ENCODE results near the gene CLP1.

Gene CLP1

DNA sequence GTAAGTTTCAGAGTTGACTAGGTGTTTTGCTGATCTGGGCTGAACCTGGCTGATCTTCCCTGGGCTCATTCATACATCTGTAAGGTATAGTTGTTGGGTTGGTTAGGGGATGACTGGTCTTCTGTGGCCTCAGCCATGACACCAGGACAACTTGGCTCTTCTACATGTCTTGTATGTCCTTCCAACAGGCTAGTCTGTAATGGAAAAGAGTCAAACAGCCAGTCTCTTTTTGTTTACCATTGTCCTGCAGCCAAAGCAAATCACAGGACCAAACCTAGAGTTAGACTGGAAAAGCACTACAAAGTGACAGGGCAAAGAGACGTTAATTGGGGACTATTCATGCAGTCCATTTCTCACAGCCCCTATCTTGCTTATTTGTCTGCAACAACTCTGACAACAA is 42.3 kb upstream of the CLP1 start:
- H3K4me3 ChIP-seq (replicated peaks; ENCODE audit: insufficient read depth, low read length), result no peak overlapping the region

DNA sequence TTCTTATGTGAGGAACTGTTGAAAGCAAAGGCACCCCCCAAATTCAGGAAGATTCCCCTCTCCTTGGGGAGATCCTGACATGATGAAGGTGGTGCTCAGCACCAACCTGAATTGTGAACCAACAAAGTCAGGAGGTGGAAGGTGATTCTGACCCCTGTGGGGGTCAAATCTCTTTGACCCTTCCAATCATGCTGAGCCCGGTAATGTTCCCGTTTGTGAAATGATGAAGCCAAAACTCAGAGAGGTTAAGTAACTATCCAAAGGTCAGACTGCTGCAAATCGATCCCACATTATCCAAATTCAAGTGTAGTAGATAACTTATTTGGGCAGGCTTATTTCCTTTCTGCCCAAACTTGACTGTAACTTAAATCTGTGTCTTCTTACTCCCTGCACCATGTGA is 41.0 kb upstream of the CLP1 start:
- Histone ChIP-seq H3K27ac (replicated peaks) (no peak overlapping the region), H3K4me3 (replicated peaks; ENCODE audit: insufficient read depth, low read length) (no peak overlapping the region), H3K27me3 (ENCODE audit: insufficient read depth, poor library complexity, severe bottlenecking) (no peaks in the 10 kb centered on the region)
- no peak for DNase-seq (ENCODE audit: low read depth in 1 of 2, low spot score in 1 of 2)
- TF ChIP-seq, protein P1, sequence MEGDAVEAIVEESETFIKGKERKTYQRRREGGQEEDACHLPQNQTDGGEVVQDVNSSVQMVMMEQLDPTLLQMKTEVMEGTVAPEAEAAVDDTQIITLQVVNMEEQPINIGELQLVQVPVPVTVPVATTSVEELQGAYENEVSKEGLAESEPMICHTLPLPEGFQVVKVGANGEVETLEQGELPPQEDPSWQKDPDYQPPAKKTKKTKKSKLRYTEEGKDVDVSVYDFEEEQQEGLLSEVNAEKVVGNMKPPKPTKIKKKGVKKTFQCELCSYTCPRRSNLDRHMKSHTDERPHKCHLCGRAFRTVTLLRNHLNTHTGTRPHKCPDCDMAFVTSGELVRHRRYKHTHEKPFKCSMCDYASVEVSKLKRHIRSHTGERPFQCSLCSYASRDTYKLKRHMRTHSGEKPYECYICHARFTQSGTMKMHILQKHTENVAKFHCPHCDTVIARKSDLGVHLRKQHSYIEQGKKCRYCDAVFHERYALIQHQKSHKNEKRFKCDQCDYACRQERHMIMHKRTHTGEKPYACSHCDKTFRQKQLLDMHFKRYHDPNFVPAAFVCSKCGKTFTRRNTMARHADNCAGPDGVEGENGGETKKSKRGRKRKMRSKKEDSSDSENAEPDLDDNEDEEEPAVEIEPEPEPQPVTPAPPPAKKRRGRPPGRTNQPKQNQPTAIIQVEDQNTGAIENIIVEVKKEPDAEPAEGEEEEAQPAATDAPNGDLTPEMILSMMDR (IDR thresholded peaks at IDR 0.05; ENCODE audit: insufficient read depth, low read length), result no peak
- TF ChIP-seq SPI1 (IDR thresholded peaks at IDR 0.05; ENCODE audit: borderline replicate concordance, low read depth), result no peak
- no peak for TF ChIP-seq GABPA (IDR thresholded peaks at IDR 0.05; ENCODE audit: low read depth)
- no peak for TF ChIP-seq POLR2AphosphoS5 (IDR thresholded peaks at IDR 0.05; ENCODE audit: low read depth)
- TF ChIP-seq, protein P2, sequence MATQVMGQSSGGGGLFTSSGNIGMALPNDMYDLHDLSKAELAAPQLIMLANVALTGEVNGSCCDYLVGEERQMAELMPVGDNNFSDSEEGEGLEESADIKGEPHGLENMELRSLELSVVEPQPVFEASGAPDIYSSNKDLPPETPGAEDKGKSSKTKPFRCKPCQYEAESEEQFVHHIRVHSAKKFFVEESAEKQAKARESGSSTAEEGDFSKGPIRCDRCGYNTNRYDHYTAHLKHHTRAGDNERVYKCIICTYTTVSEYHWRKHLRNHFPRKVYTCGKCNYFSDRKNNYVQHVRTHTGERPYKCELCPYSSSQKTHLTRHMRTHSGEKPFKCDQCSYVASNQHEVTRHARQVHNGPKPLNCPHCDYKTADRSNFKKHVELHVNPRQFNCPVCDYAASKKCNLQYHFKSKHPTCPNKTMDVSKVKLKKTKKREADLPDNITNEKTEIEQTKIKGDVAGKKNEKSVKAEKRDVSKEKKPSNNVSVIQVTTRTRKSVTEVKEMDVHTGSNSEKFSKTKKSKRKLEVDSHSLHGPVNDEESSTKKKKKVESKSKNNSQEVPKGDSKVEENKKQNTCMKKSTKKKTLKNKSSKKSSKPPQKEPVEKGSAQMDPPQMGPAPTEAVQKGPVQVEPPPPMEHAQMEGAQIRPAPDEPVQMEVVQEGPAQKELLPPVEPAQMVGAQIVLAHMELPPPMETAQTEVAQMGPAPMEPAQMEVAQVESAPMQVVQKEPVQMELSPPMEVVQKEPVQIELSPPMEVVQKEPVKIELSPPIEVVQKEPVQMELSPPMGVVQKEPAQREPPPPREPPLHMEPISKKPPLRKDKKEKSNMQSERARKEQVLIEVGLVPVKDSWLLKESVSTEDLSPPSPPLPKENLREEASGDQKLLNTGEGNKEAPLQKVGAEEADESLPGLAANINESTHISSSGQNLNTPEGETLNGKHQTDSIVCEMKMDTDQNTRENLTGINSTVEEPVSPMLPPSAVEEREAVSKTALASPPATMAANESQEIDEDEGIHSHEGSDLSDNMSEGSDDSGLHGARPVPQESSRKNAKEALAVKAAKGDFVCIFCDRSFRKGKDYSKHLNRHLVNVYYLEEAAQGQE (IDR thresholded peaks at IDR 0.05; ENCODE audit: insufficient replicate concordance, low read depth), result no peak

More for the DNA sequence above, 42.3 kb upstream of the CLP1 start:
- no peak for DNase-seq (ENCODE audit: low read depth in 1 of 2, low spot score in 1 of 2)
- TF ChIP-seq SPI1 (IDR thresholded peaks at IDR 0.05; ENCODE audit: borderline replicate concordance, low read depth) (no peak), GABPA (IDR thresholded peaks at IDR 0.05; ENCODE audit: low read depth) (no peak), POLR2AphosphoS5 (IDR thresholded peaks at IDR 0.05; ENCODE audit: low read depth) (no peak)
- TF ChIP-seq, protein P1 (IDR thresholded peaks at IDR 0.05; ENCODE audit: insufficient read depth, low read length), result no peak
- TF ChIP-seq, protein P2 (IDR thresholded peaks at IDR 0.05; ENCODE audit: insufficient replicate concordance, low read depth), result no peak
- Histone ChIP-seq H3K27me3 (ENCODE audit: insufficient read depth, poor library complexity, severe bottlenecking) (no peaks in the 10 kb centered on the region), H3K27ac (replicated peaks) (no peak overlapping the region)

DNA sequence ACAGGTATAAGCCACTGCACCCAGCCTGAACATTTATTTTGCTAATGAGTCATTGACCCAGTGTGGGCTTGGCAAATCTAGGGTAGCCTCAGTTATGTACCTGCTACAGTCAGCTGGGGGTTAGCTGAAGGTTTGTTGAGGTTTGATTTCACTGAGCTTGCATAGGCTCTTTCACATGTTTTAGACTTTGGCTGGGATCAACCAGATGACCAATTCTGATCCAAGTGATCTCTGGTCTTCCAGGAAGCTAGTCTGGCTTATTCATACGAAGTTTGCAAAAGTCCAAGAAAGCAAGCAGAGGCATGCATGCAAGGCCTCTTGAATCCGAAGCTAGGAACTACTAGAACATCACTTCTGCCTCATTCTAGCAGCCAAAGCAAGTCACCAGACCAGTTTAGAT is 39.1 kb upstream of the CLP1 start:
- no peak overlapping the region for H3K4me3 ChIP-seq (replicated peaks; ENCODE audit: insufficient read depth, low read length)
- TF ChIP-seq GABPA (IDR thresholded peaks at IDR 0.05; ENCODE audit: low read depth) (no peak), POLR2AphosphoS5 (IDR thresholded peaks at IDR 0.05; ENCODE audit: low read depth) (no peak), SPI1 (IDR thresholded peaks at IDR 0.05; ENCODE audit: borderline replicate concordance, low read depth) (no peak)
- TF ChIP-seq, protein P1 (IDR thresholded peaks at IDR 0.05; ENCODE audit: insufficient read depth, low read length), result no peak
- TF ChIP-seq, protein P2 (IDR thresholded peaks at IDR 0.05; ENCODE audit: insufficient replicate concordance, low read depth), result no peak
- H3K27ac ChIP-seq (replicated peaks), result no peak overlapping the region
- no peak for DNase-seq (ENCODE audit: low read depth in 1 of 2, low spot score in 1 of 2)
- no peaks in the 10 kb centered on the region for H3K27me3 ChIP-seq (ENCODE audit: insufficient read depth, poor library complexity, severe bottlenecking)
